Measurements from ENCODE around the gene BLOC1S2. TPM values are rescaled to one million over a fixed set of nuclear protein-coding genes. Genes with fewer than 3 reads are reported as not detected.

Gene BLOC1S2
- total RNA-seq, 1 experiment from 2014 or later: 69.8 TPM

- DNase-seq: no peak
- no peaks in the 10 kb centered on the region for H4K20me1 ChIP-seq (ENCODE audit: control insufficient read depth, insufficient read depth, insufficient read length)
- TF ChIP-seq, protein P1, sequence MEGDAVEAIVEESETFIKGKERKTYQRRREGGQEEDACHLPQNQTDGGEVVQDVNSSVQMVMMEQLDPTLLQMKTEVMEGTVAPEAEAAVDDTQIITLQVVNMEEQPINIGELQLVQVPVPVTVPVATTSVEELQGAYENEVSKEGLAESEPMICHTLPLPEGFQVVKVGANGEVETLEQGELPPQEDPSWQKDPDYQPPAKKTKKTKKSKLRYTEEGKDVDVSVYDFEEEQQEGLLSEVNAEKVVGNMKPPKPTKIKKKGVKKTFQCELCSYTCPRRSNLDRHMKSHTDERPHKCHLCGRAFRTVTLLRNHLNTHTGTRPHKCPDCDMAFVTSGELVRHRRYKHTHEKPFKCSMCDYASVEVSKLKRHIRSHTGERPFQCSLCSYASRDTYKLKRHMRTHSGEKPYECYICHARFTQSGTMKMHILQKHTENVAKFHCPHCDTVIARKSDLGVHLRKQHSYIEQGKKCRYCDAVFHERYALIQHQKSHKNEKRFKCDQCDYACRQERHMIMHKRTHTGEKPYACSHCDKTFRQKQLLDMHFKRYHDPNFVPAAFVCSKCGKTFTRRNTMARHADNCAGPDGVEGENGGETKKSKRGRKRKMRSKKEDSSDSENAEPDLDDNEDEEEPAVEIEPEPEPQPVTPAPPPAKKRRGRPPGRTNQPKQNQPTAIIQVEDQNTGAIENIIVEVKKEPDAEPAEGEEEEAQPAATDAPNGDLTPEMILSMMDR (conservative IDR thresholded peaks at IDR 0.05): no peak
- H3K27me3 Mint-ChIP-seq (ENCODE audit: low read depth): peaks cover 27% of the 10 kb centered on the region
- H3K27ac Mint-ChIP-seq: no peak overlapping the region
- no peak overlapping the region for H2BK20ac ChIP-seq (ENCODE audit: low read depth, low read length, poor library complexity, severe bottlenecking)
- H3K79me1 ChIP-seq (ENCODE audit: insufficient read depth, low read depth, low read length, poor library complexity, severe bottlenecking): no peaks in the 10 kb centered on the region
- H2BK5ac ChIP-seq (ENCODE audit: insufficient read length, low read length): no peak overlapping the region
- no peak overlapping the region for H3K56ac ChIP-seq (ENCODE audit: insufficient read length, low read depth, low read length)
- H3K18ac ChIP-seq (ENCODE audit: insufficient read length, low read depth, low read length): no peak overlapping the region
- H2AFZ ChIP-seq (ENCODE audit: low read length): no peak overlapping the region
- no peak overlapping the region for H2AK5ac ChIP-seq (ENCODE audit: insufficient read length, low read length)
- peaks cover 2 to 4% of the 10 kb centered on the region in 2 experiments; a peak in 1 of 4 replicates for H3K4me1 Mint-ChIP-seq
- H2BK120ac ChIP-seq (ENCODE audit: low read depth, low read length, poor library complexity, severe bottlenecking): no peak overlapping the region
- no peak overlapping the region for H4K91ac ChIP-seq (ENCODE audit: insufficient read length, low read depth, low read length)
- no peak overlapping the region for H3K14ac ChIP-seq (ENCODE audit: insufficient read depth, low read length)
- H3K9me3 ChIP-seq (ENCODE audit: control insufficient read depth, low read depth, low read length): no peaks in the 10 kb centered on the region
- H2BK12ac ChIP-seq (ENCODE audit: insufficient read length, low read depth, low read length): no peak overlapping the region
- H3K9ac ChIP-seq (ENCODE audit: extremely low read depth, insufficient read length, low read length): no peak overlapping the region
- H3K23me2 ChIP-seq (ENCODE audit: insufficient read length, low read depth, low read length, poor library complexity, severe bottlenecking): no peaks in the 10 kb centered on the region
- H3K9me3 Mint-ChIP-seq: no peaks in the 10 kb centered on the region
- no peak overlapping the region for H3K4ac ChIP-seq (ENCODE audit: low read depth, low read length)
- no CpG with 5 or more reads among the region's 4 CpGs for WGBS (ENCODE audit: extremely low coverage, insufficient read length, low lambda C conversion rate)
- H3K27ac ChIP-seq (ENCODE audit: insufficient read length, low read depth, low read length): no peak overlapping the region
- no peak overlapping the region for H4K5ac ChIP-seq (ENCODE audit: insufficient read length, low read depth, low read length)
- H3K27me3 ChIP-seq (ENCODE audit: insufficient read depth, low read length): no peaks in the 10 kb centered on the region
- no peak overlapping the region for H4K8ac ChIP-seq (replicated peaks; ENCODE audit: insufficient read length, low read depth, low read length)
- no peak overlapping the region for H3K4me2 ChIP-seq (ENCODE audit: insufficient read depth, insufficient read length, low read length)
- H3K4me3 Mint-ChIP-seq: no peak overlapping the region
- H3T11ph ChIP-seq (ENCODE audit: low read length): no peak overlapping the region
- no peaks in the 10 kb centered on the region for H3K4me1 ChIP-seq (ENCODE audit: insufficient read depth, low read length)
- no peaks in the 10 kb centered on the region for H3K79me2 ChIP-seq (ENCODE audit: insufficient read depth, low read length)
- H3K23ac ChIP-seq (ENCODE audit: insufficient read length, low read depth, low read length): no peak overlapping the region
- H2BK15ac ChIP-seq (ENCODE audit: low read depth, low read length): no peak overlapping the region
- no peaks in the 10 kb centered on the region for H3K36me3 Mint-ChIP-seq (ENCODE audit: insufficient read depth in 1 of 3, low read depth in 3 of 3)
Measured at GRCh38 chr10:100318207-100318606, 31.7 kb upstream of the BLOC1S2 start.

Data from H9 (cell line).